Activated naive CD8-positive, alpha-beta T cell treated with anti-CD3 and anti-CD28 coated beads, Interleukin-2, amount 10 ng/mL, durations not matched to agents 7 days and 5 days (primary cell): ENCODE results near the gene WASF1. TPM values are rescaled to one million over a fixed set of nuclear protein-coding genes. Genes with fewer than 3 reads are reported as not detected.

Experiments used
- ATAC-seq: fragments of 150-1000 bp; cut with Tn5 transposase; one replicate; pipeline ENCODE4 v1.10.0; 2021; ENCODE audit warnings: low read depth, moderate library complexity
- POLR2A ChIA-PET: fragments of 350-600 bp; sonication (Branson Sonifier 250); formaldehyde crosslinking; loops from one replicate; lab custom pipeline; 2021; ENCODE audit warnings: antibody characterized with exemption; lab: Charles Lee
- DNase-seq: peaks from one replicate; pipeline ENCODE4 v3.0.0; 2021
- H3K27ac Mint-ChIP-seq: one replicate; pipeline ENCODE4 v1.8.0; 2022; ENCODE audit warnings: mild to moderate bottlenecking, mixed read lengths
- H3K27me3 Mint-ChIP-seq: one replicate; pipeline ENCODE4 v1.8.0; 2022; ENCODE audit warnings: mild to moderate bottlenecking, moderate library complexity, mixed read lengths
- H3K36me3 Mint-ChIP-seq: one replicate; pipeline ENCODE4 v1.8.0; 2021; ENCODE audit warnings: mild to moderate bottlenecking, mixed read lengths
- H3K4me1 Mint-ChIP-seq: one replicate; pipeline ENCODE4 v1.8.0; 2021; ENCODE audit warnings: mixed read lengths
- H3K4me3 Mint-ChIP-seq: one replicate; pipeline ENCODE4 v1.8.0; 2022; ENCODE audit warnings: mild to moderate bottlenecking, moderate library complexity, mixed read lengths
- H3K9me3 Mint-ChIP-seq: one replicate; pipeline ENCODE4 v1.8.0; 2021; ENCODE audit warnings: mixed read lengths
- total RNA-seq, 2 experiments: library from RNA; stranded (reverse); gene quantifications; one replicate each; pipeline ENCODE4 v1.2.3, GENCODE V29; 2021

Gene WASF1
- total RNA-seq: 1 to 10 TPM in 1 of 2 experiments, under 1 TPM in 1; 0.72 to 1.1 TPM

DNA sequence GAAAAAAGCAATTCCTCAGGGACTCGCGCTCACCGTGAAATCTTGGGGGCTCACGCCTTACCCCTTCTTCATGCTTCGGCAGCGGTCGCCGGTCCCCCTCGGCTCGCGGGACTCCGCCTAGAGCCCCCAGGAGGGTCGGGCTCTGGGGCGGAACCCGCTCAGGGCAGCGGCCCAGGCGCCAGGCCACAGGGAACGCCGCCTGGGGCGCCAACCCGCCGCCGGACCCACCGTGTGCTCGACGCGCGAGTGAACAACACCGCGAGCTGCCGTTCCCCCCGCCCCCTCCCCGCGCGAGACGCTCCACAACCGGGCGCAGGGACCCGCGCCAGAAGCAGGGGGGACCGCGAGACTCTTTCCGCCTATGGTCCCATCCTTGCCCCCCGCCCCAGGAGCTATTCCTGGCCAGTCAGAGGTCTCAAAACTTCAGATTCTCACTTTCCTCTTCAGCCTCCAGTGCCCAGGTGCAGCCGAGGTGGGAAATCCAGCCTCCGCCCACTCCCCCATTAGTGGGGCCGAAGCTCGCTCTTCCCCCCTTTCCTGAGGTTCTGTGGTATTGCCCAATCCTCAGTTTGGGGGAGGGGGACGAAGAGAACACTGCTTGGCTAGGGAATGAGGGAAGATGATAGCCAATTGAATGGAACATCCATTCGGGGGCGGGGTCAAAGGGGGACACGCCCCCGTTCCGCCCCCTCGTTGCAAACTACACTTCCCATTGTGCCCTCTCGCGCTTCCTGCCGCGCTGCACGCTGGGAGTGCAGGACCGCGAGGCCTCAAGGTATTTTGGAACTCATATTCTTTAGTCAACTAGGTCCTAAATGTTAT lies at the start of gene WASF1:
Gene WASF1 (minus strand): TSS at position 265 of the 822 bp plus-strand sequence. CDS start 52,069 bp downstream, outside the sequence.
- DNase-seq: peak; percentile 93
- peak within 1 kb of the TSS; percentile 79 for H3K4me3 Mint-ChIP-seq

DNA sequence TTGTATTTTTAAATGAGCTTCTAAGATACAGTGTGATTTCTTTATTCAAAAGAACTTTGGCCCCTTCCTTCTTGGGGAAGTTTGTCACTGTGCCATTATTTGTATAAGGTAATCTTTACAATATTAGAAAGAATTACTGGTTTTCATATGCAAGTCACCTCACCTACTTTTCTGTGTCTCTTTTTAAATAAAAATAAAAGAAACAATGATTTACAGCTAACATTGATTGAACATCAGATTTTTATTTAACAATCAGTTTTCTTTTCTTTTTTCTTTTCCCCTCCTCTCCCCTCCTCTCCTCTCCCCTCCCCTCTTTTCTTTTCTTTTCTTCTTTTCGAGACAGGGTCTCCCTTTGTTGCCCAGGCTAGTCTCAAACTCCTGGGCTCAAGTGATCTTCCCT lies 46.8 kb upstream of the WASF1 start:
- POLR2A ChIA-PET: no interaction called here
- H3K27ac Mint-ChIP-seq: no peak overlapping the region

More for the DNA sequence above, at the start of gene WASF1:
- Mint-ChIP-seq H3K27me3 (peaks cover 7% of the 10 kb centered on the region), H3K36me3 (no peaks in the 10 kb centered on the region), H3K9me3 (no peaks in the 10 kb centered on the region), H3K4me1 (peaks cover 6% of the 10 kb centered on the region), H3K27ac (peak within 1 kb of the TSS; percentile 46)
- POLR2A ChIA-PET: interaction anchor here (0.6 to 3.5 kb wide), 6 partner anchors 9 to 802 kb away, joined by 3 to 15 read pairs (median 4); partner anchors contain the start of genes CD164 and RPF2
- peak; percentile 88 for ATAC-seq

DNA sequence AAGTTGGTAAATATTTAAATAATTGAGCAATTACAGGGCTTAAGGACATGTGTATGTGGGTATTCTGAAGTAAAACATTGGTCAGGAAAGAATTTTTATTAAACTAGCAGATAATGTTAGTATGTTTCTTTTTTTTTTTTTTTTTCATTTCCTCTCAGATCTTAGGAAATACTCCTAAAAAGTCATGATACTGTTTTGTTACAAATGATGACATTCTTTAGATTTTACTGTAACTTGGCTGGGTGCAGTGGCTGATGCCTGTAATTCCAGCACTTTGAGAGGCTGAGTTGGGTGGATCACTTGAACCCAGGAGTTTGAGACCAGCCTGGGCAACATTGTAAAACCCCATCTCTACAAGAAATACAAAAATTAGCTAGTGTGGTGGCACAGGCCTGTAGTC lies 42.3 kb upstream of the WASF1 start:
- Mint-ChIP-seq H3K4me1 (no peaks in the 10 kb centered on the region), H3K27me3 (no peaks in the 10 kb centered on the region), H3K27ac (no peak overlapping the region), H3K36me3 (peaks cover 24% of the 10 kb centered on the region), H3K9me3 (no peaks in the 10 kb centered on the region), H3K4me3 (no peak overlapping the region)
- DNase-seq: no peak
- no peak for ATAC-seq
- POLR2A ChIA-PET: no interaction called here

More for the DNA sequence above, 46.8 kb upstream of the WASF1 start:
- no peaks in the 10 kb centered on the region for H3K4me1 Mint-ChIP-seq
- H3K4me3 Mint-ChIP-seq: no peak overlapping the region
- no peaks in the 10 kb centered on the region for H3K27me3 Mint-ChIP-seq
- no peak for ATAC-seq
- peaks cover 13% of the 10 kb centered on the region for H3K36me3 Mint-ChIP-seq
- no peaks in the 10 kb centered on the region for H3K9me3 Mint-ChIP-seq
- DNase-seq: no peak

DNA sequence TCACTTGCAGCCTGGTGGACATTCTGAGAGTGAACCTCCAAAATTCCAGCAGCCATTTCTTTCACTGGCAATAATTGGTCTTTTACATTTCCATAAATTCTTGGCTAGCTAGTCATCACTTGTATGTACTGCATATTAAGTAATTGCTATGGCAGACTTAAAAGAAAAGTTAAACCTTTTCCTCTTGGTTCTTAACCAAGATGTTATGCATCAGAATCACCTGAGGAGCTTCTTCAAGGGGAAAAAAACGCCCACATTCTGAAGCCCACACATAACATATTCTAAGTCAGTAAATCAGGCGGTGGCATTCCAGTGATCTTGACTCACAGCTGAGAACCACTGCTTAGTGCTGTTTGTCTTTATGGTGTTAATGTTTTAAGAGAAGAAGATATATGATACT lies 37.8 kb upstream of the WASF1 start:
- peaks cover 34% of the 10 kb centered on the region for H3K36me3 Mint-ChIP-seq
- ATAC-seq (no peak), DNase-seq (no peak)
- H3K9me3 Mint-ChIP-seq: no peaks in the 10 kb centered on the region
- no peaks in the 10 kb centered on the region for H3K27me3 Mint-ChIP-seq
- POLR2A ChIA-PET: no interaction called here
- no peak overlapping the region for H3K4me3 Mint-ChIP-seq
- no peak overlapping the region for H3K27ac Mint-ChIP-seq
- H3K4me1 Mint-ChIP-seq: no peaks in the 10 kb centered on the region

DNA sequence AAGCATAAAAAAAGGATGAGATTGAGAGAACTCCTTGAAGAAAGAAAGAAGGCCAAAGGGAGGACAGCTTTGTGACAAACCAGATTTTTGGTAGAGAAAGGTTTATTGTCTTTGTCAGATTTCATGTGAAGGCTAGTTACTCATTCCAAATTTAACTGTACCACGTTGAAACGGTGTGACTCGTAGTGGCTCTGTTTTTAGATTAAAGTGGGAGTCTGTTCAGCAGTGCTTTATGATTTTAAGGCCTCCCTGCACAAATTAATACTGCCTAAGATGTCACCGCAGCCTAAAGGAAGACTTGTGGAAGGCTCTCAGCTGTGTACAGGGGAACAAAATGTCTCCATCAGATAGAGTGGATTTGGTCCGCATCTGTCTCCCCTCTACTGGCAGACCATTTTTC lies 36.7 kb upstream of the WASF1 start:
- Mint-ChIP-seq H3K9me3 (no peaks in the 10 kb centered on the region), H3K4me1 (no peaks in the 10 kb centered on the region), H3K4me3 (no peak overlapping the region), H3K27ac (no peak overlapping the region), H3K27me3 (no peaks in the 10 kb centered on the region), H3K36me3 (peaks cover 40% of the 10 kb centered on the region)
- POLR2A ChIA-PET: no interaction called here
- no peak for DNase-seq
- ATAC-seq: no peak

DNA sequence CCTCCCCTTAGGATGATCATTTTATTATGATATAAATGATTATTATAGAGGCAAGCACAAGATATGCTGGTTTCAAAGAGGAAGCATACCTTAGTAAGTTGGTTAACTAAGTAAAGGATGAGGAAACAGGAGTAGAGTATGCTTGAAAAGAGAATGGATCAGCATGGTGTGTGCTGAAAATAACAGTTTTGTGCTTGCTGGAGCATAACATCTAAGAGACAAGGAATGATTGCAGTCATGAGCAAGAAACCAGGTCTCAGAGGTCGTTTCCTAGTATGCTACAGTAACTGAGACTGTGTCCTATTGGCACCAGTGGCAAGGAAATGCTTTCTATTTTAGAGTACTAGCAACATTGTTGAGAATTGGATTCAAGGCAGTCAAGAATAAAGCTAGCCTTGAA lies 34.9 kb upstream of the WASF1 start:
- no peak overlapping the region for H3K4me3 Mint-ChIP-seq
- H3K36me3 Mint-ChIP-seq: peaks cover 34% of the 10 kb centered on the region
- DNase-seq (no peak), ATAC-seq (no peak)
- H3K27me3 Mint-ChIP-seq: no peaks in the 10 kb centered on the region
- H3K27ac Mint-ChIP-seq: no peak overlapping the region
- no peaks in the 10 kb centered on the region for H3K9me3 Mint-ChIP-seq
- H3K4me1 Mint-ChIP-seq: no peaks in the 10 kb centered on the region
- POLR2A ChIA-PET: no interaction called here

DNA sequence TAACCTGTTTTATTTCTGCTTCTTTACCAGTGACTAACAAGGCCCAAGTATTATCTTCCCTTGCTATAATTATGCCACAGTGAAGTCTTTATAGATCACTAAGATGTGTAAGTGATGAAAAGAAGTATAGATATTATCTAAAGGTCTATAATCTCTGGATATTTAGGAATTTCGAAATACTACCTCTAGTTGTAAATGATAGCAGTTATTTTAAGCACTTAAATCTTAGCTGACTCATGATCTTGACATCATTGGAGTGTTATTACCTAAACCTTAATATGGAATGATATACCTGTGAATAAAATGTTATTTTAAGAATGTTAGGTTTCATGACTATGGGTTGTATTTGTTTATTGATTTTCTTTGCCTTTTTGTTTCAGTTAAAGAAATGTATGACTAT lies 32.3 kb upstream of the WASF1 start:
- no peak for ATAC-seq
- H3K9me3 Mint-ChIP-seq: no peaks in the 10 kb centered on the region
- no peaks in the 10 kb centered on the region for H3K4me1 Mint-ChIP-seq

DNA sequence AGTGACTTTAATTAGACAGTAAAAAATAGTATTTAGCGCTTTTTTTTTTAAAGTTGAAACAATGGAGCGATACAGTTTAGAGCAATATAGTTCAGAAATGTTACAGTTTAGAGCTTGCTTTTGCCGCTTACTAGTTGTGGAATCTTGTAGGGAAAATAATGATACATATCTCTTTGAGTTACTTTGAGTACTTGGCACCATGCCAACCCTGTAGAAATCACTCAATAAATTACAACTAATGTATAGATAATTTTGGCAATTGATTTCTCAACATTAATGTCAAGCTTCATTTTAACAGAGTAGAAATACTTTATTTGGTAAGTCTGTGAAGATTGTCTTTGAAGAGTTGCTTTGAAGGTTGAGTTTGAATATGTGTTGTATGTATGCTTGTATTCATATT lies 28.2 kb upstream of the WASF1 start:
- no peak for DNase-seq
- Mint-ChIP-seq H3K9me3 (no peaks in the 10 kb centered on the region), H3K4me1 (no peaks in the 10 kb centered on the region), H3K36me3 (peaks cover 22% of the 10 kb centered on the region), H3K27ac (no peak overlapping the region), H3K4me3 (no peak overlapping the region), H3K27me3 (no peaks in the 10 kb centered on the region)
- no peak for ATAC-seq
- POLR2A ChIA-PET: no interaction called here

More for the DNA sequence above, 32.3 kb upstream of the WASF1 start:
- H3K4me3 Mint-ChIP-seq: no peak overlapping the region
- H3K27me3 Mint-ChIP-seq: no peaks in the 10 kb centered on the region
- no peak overlapping the region for H3K27ac Mint-ChIP-seq
- no peak for DNase-seq
- peaks cover 37% of the 10 kb centered on the region for H3K36me3 Mint-ChIP-seq
- POLR2A ChIA-PET: interaction anchor here (1.2 kb wide), 1 partner anchor 32 kb away, joined by 3 read pairs; the partner anchor contains the start of gene CDC40

DNA sequence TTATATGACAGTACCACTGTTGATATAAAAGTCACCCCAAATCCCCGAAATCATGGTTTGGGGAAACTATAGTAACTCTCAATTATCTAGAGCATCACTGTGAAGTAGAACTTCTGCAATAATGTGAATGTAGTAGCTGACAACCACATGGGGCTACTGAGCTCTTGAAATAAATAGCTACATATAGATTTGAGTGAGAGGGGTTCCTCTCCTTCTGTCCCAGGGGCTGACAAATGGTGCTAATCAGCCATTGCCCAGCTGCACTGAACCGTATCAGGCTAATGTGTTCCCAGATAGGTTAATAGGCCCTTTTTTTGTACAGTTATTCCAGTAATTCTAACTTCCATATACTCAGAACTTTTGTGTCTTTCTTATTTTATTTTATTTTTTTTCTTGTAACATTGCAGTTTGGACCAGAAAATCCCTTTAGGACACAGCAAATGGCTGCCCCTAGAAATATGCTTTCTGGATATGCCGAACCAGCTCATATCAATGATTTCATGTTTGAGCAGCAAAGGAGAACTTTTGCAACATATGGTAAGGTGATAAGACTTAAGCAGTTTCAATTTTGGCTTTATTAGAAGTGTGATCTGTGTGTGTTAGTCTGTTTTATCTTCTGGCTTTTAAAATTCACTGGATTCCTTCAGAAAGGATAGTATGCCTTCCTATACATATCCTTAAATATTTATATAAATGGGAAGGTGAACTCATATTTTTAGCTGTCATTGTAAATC lies 21.8 kb upstream of the WASF1 start:
- Mint-ChIP-seq H3K27me3 (no peaks in the 10 kb centered on the region), H3K36me3 (peaks cover 9% of the 10 kb centered on the region), H3K27ac (no peak overlapping the region), H3K4me3 (no peak overlapping the region), H3K4me1 (no peaks in the 10 kb centered on the region), H3K9me3 (no peaks in the 10 kb centered on the region)
- ATAC-seq (no peak), DNase-seq (no peak)
- POLR2A ChIA-PET: no interaction called here

DNA sequence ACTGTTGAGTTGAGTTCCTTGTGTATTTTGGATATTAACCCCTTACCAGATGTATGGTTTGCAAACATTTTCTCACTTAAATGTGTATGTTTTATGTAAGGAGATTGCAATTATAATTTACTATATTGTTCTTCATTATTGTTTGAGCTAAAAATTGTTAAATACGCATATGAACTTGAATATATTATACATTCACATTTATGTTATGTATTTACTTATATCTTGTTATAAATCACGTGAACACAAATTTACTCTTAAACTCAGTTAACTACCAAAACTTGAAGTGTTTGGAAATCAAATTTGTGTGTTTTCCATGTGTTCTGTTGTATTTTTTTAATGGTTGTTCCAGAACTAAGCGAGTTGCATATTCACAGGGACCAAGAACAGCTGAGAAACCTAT lies 19.1 kb upstream of the WASF1 start:
- H3K9me3 Mint-ChIP-seq: no peaks in the 10 kb centered on the region
- H3K4me1 Mint-ChIP-seq: peaks cover 2% of the 10 kb centered on the region
- no peak for ATAC-seq
- H3K27ac Mint-ChIP-seq: no peak overlapping the region
- no peak for DNase-seq
- H3K36me3 Mint-ChIP-seq: peaks cover 17% of the 10 kb centered on the region
- H3K27me3 Mint-ChIP-seq: no peaks in the 10 kb centered on the region
- H3K4me3 Mint-ChIP-seq: no peak overlapping the region
- POLR2A ChIA-PET: no interaction called here

DNA sequence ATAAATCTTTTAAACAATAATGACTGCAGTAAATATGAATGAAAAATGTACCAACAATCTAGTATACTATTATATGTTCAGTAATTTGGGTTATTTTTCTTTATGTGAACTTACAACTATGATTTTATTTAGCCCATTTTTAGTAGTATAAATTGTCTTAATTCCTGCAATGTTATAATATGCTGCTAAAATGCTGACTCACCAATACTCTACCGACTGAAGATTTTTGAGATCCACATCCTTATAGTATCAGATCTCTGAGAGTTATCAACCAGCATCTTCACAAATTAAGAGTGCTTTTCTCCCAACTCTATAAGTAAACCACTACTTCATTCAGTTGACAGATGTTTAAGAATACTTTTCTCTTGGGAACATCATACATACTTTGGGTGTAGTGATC lies 17.4 kb upstream of the WASF1 start:
- POLR2A ChIA-PET: no interaction called here

DNA sequence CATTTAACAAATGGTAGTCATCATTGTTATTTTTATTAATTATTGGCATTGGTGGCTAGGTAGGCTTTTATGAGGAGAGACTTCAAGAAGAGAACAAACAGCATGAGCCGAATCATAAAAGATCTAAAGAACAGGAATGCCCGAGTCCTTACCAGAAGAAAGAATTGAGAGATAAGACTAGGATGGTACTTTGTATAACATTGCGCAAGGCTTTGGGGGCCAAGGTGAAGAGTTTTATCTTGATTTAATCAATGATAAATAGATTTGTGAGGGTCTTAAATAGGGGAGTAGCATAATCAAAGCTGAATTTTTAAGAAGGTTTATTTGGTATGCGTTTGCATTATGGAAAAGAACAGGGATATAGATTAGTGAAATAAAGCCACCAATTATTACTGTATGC lies 16.2 kb upstream of the WASF1 start:
- no peak for DNase-seq
- H3K4me3 Mint-ChIP-seq: no peak overlapping the region
- H3K36me3 Mint-ChIP-seq: peaks cover 19% of the 10 kb centered on the region
- no peaks in the 10 kb centered on the region for H3K27me3 Mint-ChIP-seq
- H3K27ac Mint-ChIP-seq: no peak overlapping the region
- no peaks in the 10 kb centered on the region for H3K9me3 Mint-ChIP-seq
- peaks cover 2% of the 10 kb centered on the region for H3K4me1 Mint-ChIP-seq
- ATAC-seq: no peak
- POLR2A ChIA-PET: no interaction called here

More for the DNA sequence above, 17.4 kb upstream of the WASF1 start:
- DNase-seq: no peak
- no peaks in the 10 kb centered on the region for H3K27me3 Mint-ChIP-seq
- H3K4me1 Mint-ChIP-seq: peaks cover 2% of the 10 kb centered on the region
- H3K9me3 Mint-ChIP-seq: no peaks in the 10 kb centered on the region
- no peak overlapping the region for H3K27ac Mint-ChIP-seq
- ATAC-seq: no peak
- peaks cover 19% of the 10 kb centered on the region for H3K36me3 Mint-ChIP-seq
- H3K4me3 Mint-ChIP-seq: no peak overlapping the region

DNA sequence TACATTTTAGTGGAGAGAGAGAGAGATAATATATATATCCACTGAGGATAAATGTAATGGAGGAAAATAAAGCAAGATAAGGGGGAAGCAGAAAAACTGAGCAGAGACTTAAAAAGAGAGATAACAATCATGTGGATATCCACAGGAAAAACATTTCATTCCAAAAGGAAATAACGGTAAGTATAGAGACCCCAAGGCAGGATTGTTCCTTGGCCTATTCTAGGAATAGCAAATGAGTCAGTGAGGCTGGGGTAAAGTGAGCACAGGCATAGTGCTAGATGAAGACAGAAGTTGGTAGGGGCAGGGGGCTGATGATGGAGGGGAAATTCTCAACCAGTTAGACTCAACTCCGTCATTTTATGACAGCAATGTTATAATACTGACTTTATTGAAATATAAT lies 12.0 kb upstream of the WASF1 start:
- no peak for DNase-seq

More for the DNA sequence above, 12.0 kb upstream of the WASF1 start:
- no peak overlapping the region for H3K4me3 Mint-ChIP-seq
- H3K9me3 Mint-ChIP-seq: no peaks in the 10 kb centered on the region
- POLR2A ChIA-PET: no interaction called here
- H3K4me1 Mint-ChIP-seq: peaks cover 4% of the 10 kb centered on the region
- no peak overlapping the region for H3K27ac Mint-ChIP-seq
- no peak for ATAC-seq
- no peaks in the 10 kb centered on the region for H3K27me3 Mint-ChIP-seq
- H3K36me3 Mint-ChIP-seq: peaks cover 13% of the 10 kb centered on the region
